ENCODE data around the gene STAG2.

STAG2 gene

DNA sequence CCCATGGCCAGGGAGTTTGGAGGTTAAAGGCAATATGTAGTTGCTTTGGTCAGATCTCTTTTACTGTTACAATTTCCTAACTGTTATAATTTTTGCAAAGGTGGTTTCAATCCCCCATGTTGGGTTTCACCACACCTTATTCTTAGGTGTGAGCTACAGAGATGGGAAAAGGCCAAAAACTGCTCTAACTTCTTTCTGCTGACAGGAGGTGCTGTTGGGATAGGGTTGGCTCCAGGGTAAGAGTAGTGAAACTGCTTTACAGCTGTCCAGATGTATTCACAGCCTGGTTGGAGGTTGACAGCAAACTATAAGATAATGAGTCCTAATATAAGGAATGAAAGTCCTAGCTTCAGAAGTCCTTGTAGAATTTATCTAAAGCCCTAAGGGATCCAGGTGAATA, 189.7 kb downstream of the STAG2 start:
- no peaks in the 10 kb centered on the region for H3K36me3 ChIP-seq (replicated peaks; ENCODE audit: insufficient read depth, low read length)
- no peak overlapping the region for H3K27ac ChIP-seq (ENCODE audit: low read length)
- no peak overlapping the region for H3K9ac ChIP-seq (ENCODE audit: low read length)
- no peak for DNase-seq
- H3K4me1 ChIP-seq (ENCODE audit: low read length), result no peaks in the 10 kb centered on the region
- no peaks in the 10 kb centered on the region for H3K9me3 ChIP-seq (replicated peaks; ENCODE audit: insufficient read depth, low read length)
- H3K4me2 ChIP-seq (ENCODE audit: low read depth, low read length), result no peak overlapping the region
- no peaks in the 10 kb centered on the region for H3K79me2 ChIP-seq (ENCODE audit: low read length)
- no peak overlapping the region for H2AFZ ChIP-seq (ENCODE audit: low read length)
- H3K9me2 ChIP-seq (replicated peaks; ENCODE audit: insufficient read depth, low read length), result no peaks in the 10 kb centered on the region
- no peaks in the 10 kb centered on the region for H3F3A ChIP-seq (ENCODE audit: insufficient read depth, low read length)
- TF ChIP-seq, protein P1, sequence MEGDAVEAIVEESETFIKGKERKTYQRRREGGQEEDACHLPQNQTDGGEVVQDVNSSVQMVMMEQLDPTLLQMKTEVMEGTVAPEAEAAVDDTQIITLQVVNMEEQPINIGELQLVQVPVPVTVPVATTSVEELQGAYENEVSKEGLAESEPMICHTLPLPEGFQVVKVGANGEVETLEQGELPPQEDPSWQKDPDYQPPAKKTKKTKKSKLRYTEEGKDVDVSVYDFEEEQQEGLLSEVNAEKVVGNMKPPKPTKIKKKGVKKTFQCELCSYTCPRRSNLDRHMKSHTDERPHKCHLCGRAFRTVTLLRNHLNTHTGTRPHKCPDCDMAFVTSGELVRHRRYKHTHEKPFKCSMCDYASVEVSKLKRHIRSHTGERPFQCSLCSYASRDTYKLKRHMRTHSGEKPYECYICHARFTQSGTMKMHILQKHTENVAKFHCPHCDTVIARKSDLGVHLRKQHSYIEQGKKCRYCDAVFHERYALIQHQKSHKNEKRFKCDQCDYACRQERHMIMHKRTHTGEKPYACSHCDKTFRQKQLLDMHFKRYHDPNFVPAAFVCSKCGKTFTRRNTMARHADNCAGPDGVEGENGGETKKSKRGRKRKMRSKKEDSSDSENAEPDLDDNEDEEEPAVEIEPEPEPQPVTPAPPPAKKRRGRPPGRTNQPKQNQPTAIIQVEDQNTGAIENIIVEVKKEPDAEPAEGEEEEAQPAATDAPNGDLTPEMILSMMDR (IDR thresholded peaks at IDR 0.05; ENCODE audit: low read length), result no peak
- TF ChIP-seq EZH2phosphoT487 (IDR thresholded peaks at IDR 0.05; ENCODE audit: low read length) (no peak), EZH2 (optimal IDR thresholded peaks at IDR 0.05; ENCODE audit: low read depth, low read length) (no peak)
- no peaks in the 10 kb centered on the region for H3K27me3 ChIP-seq (replicated peaks; ENCODE audit: insufficient read depth, low read length)
- no peaks in the 10 kb centered on the region for H4K20me1 ChIP-seq (ENCODE audit: insufficient read depth, low read length)
- H3K4me3 ChIP-seq (ENCODE audit: low read length), result no peak overlapping the region
